H1 (cell line): ENCODE results near the gene KRT24. TPM values are rescaled to one million over a fixed set of nuclear protein-coding genes. Genes with fewer than 3 reads are reported as not detected.

ENCODE experiments used
- BACH1 ChIP-seq: IDR thresholded peaks from 2 replicates; pipeline ENCODE4 v1.6.1; 2012; ENCODE audit warnings: low read length, improper control_type of control experiment
- CBX5 ChIP-seq: fragments of 300-800, 300-1000 bp; sonication (generic); IDR thresholded peaks from 2 replicates; pipeline ENCODE4 v1.7.1; 2016; ENCODE audit warnings: antibody characterized with exemption, low read length, low read depth
- GTF2F1 ChIP-seq: IDR thresholded peaks from 2 replicates; pipeline ENCODE4 v1.6.1; 2012; ENCODE audit warnings: low read depth, low read length, improper control_type of control experiment, borderline replicate concordance
- HDAC6 ChIP-seq: IDR thresholded peaks from one replicate; pipeline ENCODE4 v1.7.1; 2012; ENCODE audit warnings: low read depth, mild to moderate bottlenecking, inconsistent platforms, low read length, moderate library complexity
- KDM1A ChIP-seq: fragments of 200-600, 300-600 bp; sonication (generic); IDR thresholded peaks from 2 replicates; pipeline ENCODE4 v1.7.1; 2016; ENCODE audit warnings: mild to moderate bottlenecking, low read length, borderline replicate concordance
- KDM4A ChIP-seq: IDR thresholded peaks from one replicate; pipeline ENCODE4 v1.7.1; 2012; ENCODE audit warnings: low read depth, mild to moderate bottlenecking, moderate library complexity, low read length, inconsistent platforms; ENCODE audit not compliant: severe bottlenecking
- SUZ12 ChIP-seq: fragments of 200-600 bp; sonication (generic); IDR thresholded peaks from 2 replicates; pipeline ENCODE4 v1.6.1; 2012; ENCODE audit warnings: mild to moderate bottlenecking, inconsistent platforms, low read length, moderate library complexity, mixed read lengths
- polyA plus RNA-seq, 7 experiments: library from polyadenylated mRNA; depleted of rRNA in 3 of 7; stranded (reverse) in 5 of 7; unstranded in 2 of 7; fragments of >200 nt in 5 of 7; fragments of 200-250 nt in 2 of 7; gene quantifications; 1 replicate in 5 of 7; 2 replicates in 1 of 7; 4 replicates in 1 of 7; pipeline versions ENCODE4 v1.2.1 to v1.2.3, GENCODE V29; 2011 to 2013; ENCODE audit warnings: missing spikeins in 2 of 7, mixed read lengths in 2 of 7
- total RNA-seq: library from RNA; stranded (reverse); fragmentation: NEBNext Ultra II Directional; extraction: Animal tissue kit (Norgen Biotek cat#: 25700); gene quantifications from 2 replicates; pipeline ENCODE4 v1.2.1, GENCODE V29; 2021

The KRT24 gene
- total and polyA plus RNA-seq, 2 of the 8 experiments (the other 6 are each of a cell fraction or from before 2014, with no cell fraction given): not detected

DNA sequence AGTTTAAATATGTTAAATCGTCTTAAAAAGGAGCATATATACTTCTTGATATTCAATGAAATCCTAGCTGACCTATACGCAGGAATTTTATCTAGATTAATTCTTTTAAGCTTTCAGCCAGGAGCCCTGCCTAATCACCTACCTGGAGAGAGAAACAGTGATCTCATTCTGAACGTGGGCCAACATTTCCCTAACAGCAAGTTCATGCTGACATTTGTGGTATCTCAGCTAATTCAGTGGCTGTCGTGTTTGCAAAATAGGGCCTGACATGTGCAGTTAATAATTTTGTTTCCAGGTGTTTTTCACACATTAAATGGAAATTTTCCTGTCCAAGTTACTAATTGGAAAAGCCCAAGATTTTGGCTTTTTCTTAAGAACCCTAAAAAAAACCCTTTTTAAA is 17.4 kb downstream of the KRT24 start (continued):
- TF ChIP-seq BACH1: no peak
- TF ChIP-seq GTF2F1: no peak
- no peak for TF ChIP-seq KDM1A
- no peak for TF ChIP-seq CBX5
- no peak for TF ChIP-seq KDM4A
- no peak for TF ChIP-seq SUZ12
- TF ChIP-seq HDAC6: no peak
